Measurements from ENCODE around the gene SMAD3. TPM values are rescaled to one million over a fixed set of nuclear protein-coding genes. Genes with fewer than 3 reads are reported as not detected.

Gene SMAD3
- total and polyA plus RNA-seq, 2 of the 8 experiments (the other 6 are each of a cell fraction or from before 2014, with no cell fraction given): 10.1 to 12.4 TPM

- WGBS, 2 experiments (ENCODE audit: extremely low coverage in 1 of 2, insufficient coverage in 1 of 2, insufficient read length in 1 of 2, insufficient replicate concordance in 2 of 2, low coverage in 1 of 2, low lambda C conversion rate in 2 of 2, missing lambda C conversion rate in 1 of 2): 65% methylated on average over 13 of the region's 13 CpGs; no CpG with 5 or more reads in 1 of the 2 experiments
- TF ChIP-seq SIN3A (conservative IDR thresholded peaks at IDR 0.05 in 1 of 2, IDR thresholded peaks at IDR 0.05 in 1 of 2; ENCODE audit: low read depth in 1 of 2, low read length in 2 of 2): no peak
- TF ChIP-seq GTF2F1 (IDR thresholded peaks at IDR 0.05; ENCODE audit: borderline replicate concordance, low read depth, low read length): no peak
- TF ChIP-seq CBX5 (IDR thresholded peaks at IDR 0.05; ENCODE audit: low read depth, low read length): no peak
- TF ChIP-seq RNF2 (IDR thresholded peaks at IDR 0.05; ENCODE audit: borderline replicate concordance, low read depth, low read length, missing control alignments, poor library complexity, severe bottlenecking): no peak
- no peak for TF ChIP-seq NANOG (IDR thresholded peaks at IDR 0.05; ENCODE audit: insufficient read depth, low read depth, low read length, poor library complexity, severe bottlenecking)
- TF ChIP-seq EGR1 (IDR thresholded peaks at IDR 0.05; ENCODE audit: borderline replicate concordance, low read depth, low read length): no peak
- TF ChIP-seq JUND (IDR thresholded peaks at IDR 0.05; ENCODE audit: low read length): no peak; the same call in 1 of the 2 replicates
- TF ChIP-seq PHF8 (conservative IDR thresholded peaks at IDR 0.05; ENCODE audit: low read depth, low read length): no peak
- no peak for TF ChIP-seq FOSL1 (IDR thresholded peaks at IDR 0.05; ENCODE audit: insufficient read depth, low read depth, low read length)
- peak; percentile 99 for TF ChIP-seq TEAD4 (IDR thresholded peaks at IDR 0.05; ENCODE audit: low read depth, low read length)
Observed at GRCh38 chr15:67043939-67044771, 21.2 kb upstream of the SMAD3 start.

More at GRCh38 chr15:67043939-67044771, 21.2 kb upstream of the SMAD3 start:
- peak overlapping the region; percentile 39; the same call in 1 of the 2 replicates for H3K18ac ChIP-seq (ENCODE audit: extremely low read depth, low read length)
- peak overlapping the region in 1 of 4 experiments; percentile 27; a peak in 1 of 7 replicates for H3K9ac ChIP-seq (replicated peaks in 1 of 4; ENCODE audit: extremely low read depth in 1 of 4, low read depth in 3 of 4, low read length in 3 of 4)
- no peaks in the 10 kb centered on the region for H3K27me3 ChIP-seq (replicated peaks in 1 of 4; ENCODE audit: control insufficient read depth in 3 of 4, extremely low read depth in 1 of 4, insufficient read depth in 3 of 4, low read length in 3 of 4)
- no peak overlapping the region for H4K8ac ChIP-seq (ENCODE audit: extremely low read depth, insufficient read depth, low read length)
- FAIRE-seq (no peak), DNase-seq (ENCODE audit: low read depth in 1 of 2, low spot score in 2 of 2) (peak in 1 of 2 experiments; percentile 53)
- H4K91ac ChIP-seq (replicated peaks; ENCODE audit: insufficient read length, low read length): no peak overlapping the region
- H2BK120ac ChIP-seq (replicated peaks; ENCODE audit: low read depth, low read length): no peak overlapping the region
- no peak overlapping the region for H2BK15ac ChIP-seq (ENCODE audit: low read length)
- peak overlapping the region; percentile 66 for H2AK5ac ChIP-seq (ENCODE audit: low read depth, low read length)
- ChIA-PET CTCF (ENCODE audit: partially characterized antibody) (interaction anchor here (1.1 to 1.5 kb wide), 2 partner anchors 12 to 260 kb away, joined by 3 to 5 read pairs; no protein-coding TSS in a partner anchor), POLR2A (ENCODE audit: partially characterized antibody) (interaction anchor here (1.2 to 4.0 kb wide), 5 partner anchors 10 to 43 kb away, joined by 3 to 30 read pairs (median 21); partner anchors contain the start of gene SMAD3)
- no peak overlapping the region; the same call in 1 of the 2 replicates for H3K27ac ChIP-seq (ENCODE audit: low read depth, low read length)
- no peak overlapping the region for H3K23ac ChIP-seq (ENCODE audit: insufficient read length)
- no peaks in the 10 kb centered on the region for H3K9me3 ChIP-seq (ENCODE audit: insufficient read depth in 2 of 2, low read depth in 1 of 2, low read length in 1 of 2)
- H2BK20ac ChIP-seq (ENCODE audit: low read length): 0 out of 2 replicates have a peak overlapping the region, but pooled peaks have one; percentile 52
- H4K20me1 ChIP-seq (replicated peaks in 1 of 2; ENCODE audit: control insufficient read depth in 1 of 2, insufficient read depth in 2 of 2, low read length in 2 of 2): no peaks in the 10 kb centered on the region
- H2BK5ac ChIP-seq (ENCODE audit: low read depth, low read length): peak overlapping the region; percentile 81
- no peak overlapping the region for H3K4me2 ChIP-seq (ENCODE audit: insufficient read depth in 1 of 2, low read depth in 2 of 2, low read length in 2 of 2)
- no peaks in the 10 kb centered on the region for H3K79me2 ChIP-seq (ENCODE audit: control insufficient read depth in 1 of 2, insufficient read depth in 2 of 2, low read length in 2 of 2)
- H3K36me3 ChIP-seq (ENCODE audit: control insufficient read depth in 2 of 4, insufficient read depth in 4 of 4, low read length in 3 of 4): no peaks in the 10 kb centered on the region
- no peak overlapping the region for H4K5ac ChIP-seq (ENCODE audit: insufficient read length, low read depth, low read length)
- H2AFZ ChIP-seq (ENCODE audit: low read length): 0 out of 2 replicates have a peak overlapping the region, but pooled peaks have one; percentile 7
- H3K23me2 ChIP-seq (ENCODE audit: low read depth, low read length): no peaks in the 10 kb centered on the region; the same call in 1 of the 2 replicates
- H3K56ac ChIP-seq (replicated peaks; ENCODE audit: insufficient read length, low read depth, low read length): no peak overlapping the region
- no peaks in the 10 kb centered on the region for H3K79me1 ChIP-seq (ENCODE audit: low read depth, low read length)
- H3K4me1 ChIP-seq (replicated peaks in 1 of 4; ENCODE audit: control insufficient read depth in 3 of 4, insufficient read depth in 4 of 4, low read length in 3 of 4): peaks cover 8 to 15% (median 11%) of the 10 kb centered on the region in 4 experiments
- peak overlapping the region; percentile 17 for H3K4ac ChIP-seq (replicated peaks; ENCODE audit: insufficient read length, low read depth, low read length)
- H3K4me3 ChIP-seq (ENCODE audit: extremely low read depth in 1 of 4, insufficient read depth in 2 of 4, low read depth in 3 of 4, low read length in 4 of 4): no peak overlapping the region
- H3K14ac ChIP-seq (ENCODE audit: insufficient read length): no peak overlapping the region
- H2BK12ac ChIP-seq (ENCODE audit: low read depth, low read length): peak overlapping the region; percentile 94

Measured in H1 (cell line).